Heart right ventricle (tissue), 16 donors: Measurements from ENCODE around the gene ELANE. TPM values are rescaled to one million over a fixed set of nuclear protein-coding genes. Genes with fewer than 3 reads are reported as not detected.
A peak's percentile ranks its signal among the peaks of the same experiment; 100 is the strongest.
"Not testable (repeated sequence)": the region's sequence is repeated elsewhere in the genome, so short reads cannot be mapped to it uniquely, and the experiment has no call there.

ENCODE experiments used
- ATAC-seq, 8 donors: fragments of 200-7000 bp; cut with Tn5 transposase; one replicate each; pipeline ENCODE4 v1.9.1; 2020; ENCODE audit warnings: mild to moderate bottlenecking in 8 of 8, moderate library complexity in 8 of 8, moderate number of reproducible peaks in 1 of 8
- DNase-seq, 2 donors: peaks; one replicate each; pipeline ENCODE4 v3.0.0-alpha.2; 2020
- H3K27ac ChIP-seq, 10 donors: fragments of 200-600 bp; sonication (generic) in 2 of 10; one replicate each; pipeline versions ENCODE4 v1.5.0 to v1.8.0; 2020 to 2022; ENCODE audit warnings: mild to moderate bottlenecking in 3 of 10
- H3K27me3 ChIP-seq, 7 donors: fragments of 200-600 bp; one replicate each; pipeline ENCODE4 v1.8.0; 2021 to 2022; ENCODE audit warnings: mild to moderate bottlenecking in 2 of 7
- H3K36me3 ChIP-seq, 9 donors: fragments of 200-600 bp; sonication (generic) in 1 of 9; one replicate each; pipeline versions ENCODE4 v1.5.0 to v1.8.0; 2020 to 2022; ENCODE audit warnings: mild to moderate bottlenecking in 2 of 9
- H3K4me1 ChIP-seq, 9 donors: fragments of 200-600 bp; sonication (generic) in 1 of 9; one replicate each; pipeline versions ENCODE4 v1.5.0 to v1.8.0; 2020 to 2022; ENCODE audit warnings: mild to moderate bottlenecking in 4 of 9
- H3K4me3 ChIP-seq, 10 donors: fragments of 200-600 bp; sonication (generic) in 2 of 10; one replicate each; pipeline versions ENCODE4 v1.5.0 to v1.8.0; 2020 to 2022; ENCODE audit warnings: mild to moderate bottlenecking in 7 of 10, moderate library complexity in 2 of 10
- H3K9me3 ChIP-seq, 11 donors: fragments of 200-600 bp in 10 of 11; sonication (generic) in 2 of 11; one replicate each; pipeline versions ENCODE4 v1.5.0 to v1.8.0; 2013 to 2022; ENCODE audit warnings: mild to moderate bottlenecking in 2 of 11, control low read depth in 1 of 11, moderate library complexity in 1 of 11
- WGBS, 2 donors: extraction: QIAGEN DNeasy Blood & Tissue Kit; methylation state at CpG; one replicate each; pipeline ENCODE4 v1.1.7; 2013; ENCODE audit warnings: inconsistent platforms in 1 of 2; 5-methylcytosine and 5-hydroxymethylcytosine counted together
- intact Hi-C, 10 donors: fragments of 100-400 bp; cut with DNase I; formaldehyde crosslinking; loops; one replicate each; pipeline versions ENCODE4 v1.11.1 to v1.14.2; 2022
- polyA plus RNA-seq, 2 donors: library from polyadenylated mRNA; stranded (reverse); fragments of 200-250 nt; gene quantifications; one replicate each; pipeline ENCODE4 v1.2.3, GENCODE V29; 2013
- total RNA-seq, 10 donors: library from RNA; stranded (reverse); fragmentation: NEBNext Ultra II Directional in 3 of 10; extraction: Animal tissue kit (Norgen Biotek cat#: 25700) in 3 of 10; gene quantifications; one replicate each; pipeline versions ENCODE4 v1.2.1 to v1.2.4, GENCODE V29; 2021 to 2023
- TF ChIP-seq, protein P1 (sequence below), 9 donors: fragments of 200-600 bp; sonication (generic) in 2 of 9; IDR thresholded peaks; one replicate each; pipeline versions ENCODE4 v1.5.0 to v1.8.0; 2021 to 2022; ENCODE audit warnings: antibody characterized with exemption in 9 of 9, mild to moderate bottlenecking in 5 of 9, moderate library complexity in 1 of 9
- donor health status: Arrhythmogenic right ventricular cardiomyopathy.
- donor health status: ischemic (EF 13 %, LVEDD 7.1; RV severe dilation, severe dysfunction).
- donor health status: healthy with polysubstance abuse.
- donor health status: DM: no; HTN: yes; CAD: no.
- donor health status: DM: no; HTN: no; CAD: no.
- donor health status: ischemic (EF 25% LVEDD 6.9; RV normal size, moderate dysfunction).
- donor health status: ischemic (EF 25% LVEDD 5.7; RV mildly dilated, moderate dysfunction).
- donor health status: healthy.
- donor health status: DM: yes; HTN: yes; CAD: no.
- donor health status: Ischemic cardiomyopathy.
- donor health status: ischemic (EF 35%, LVEDD 5.7; RV mildly dilated, moderate dysfunction).
- donor health status: nonischemic (EF 11% LVEDD 7.7; RV severe dilation, severe dysfunction).
- donor health status: DM: yes; HTN: yes; CAD: no.
- donor health status: PGD.
- donor health status: ischemic (EF 29% LVEDD 5.4; RV normal size, mild dysfunction).
- donor health status: nonischemic (EF 23%, LVEDD 6.1; RV moderate dilation, normal function).

Gene ELANE
- total and polyA plus RNA-seq, 12 donors = 0.26 to 5.4 (median 1.0) TPM; not detected in 3

DNA sequence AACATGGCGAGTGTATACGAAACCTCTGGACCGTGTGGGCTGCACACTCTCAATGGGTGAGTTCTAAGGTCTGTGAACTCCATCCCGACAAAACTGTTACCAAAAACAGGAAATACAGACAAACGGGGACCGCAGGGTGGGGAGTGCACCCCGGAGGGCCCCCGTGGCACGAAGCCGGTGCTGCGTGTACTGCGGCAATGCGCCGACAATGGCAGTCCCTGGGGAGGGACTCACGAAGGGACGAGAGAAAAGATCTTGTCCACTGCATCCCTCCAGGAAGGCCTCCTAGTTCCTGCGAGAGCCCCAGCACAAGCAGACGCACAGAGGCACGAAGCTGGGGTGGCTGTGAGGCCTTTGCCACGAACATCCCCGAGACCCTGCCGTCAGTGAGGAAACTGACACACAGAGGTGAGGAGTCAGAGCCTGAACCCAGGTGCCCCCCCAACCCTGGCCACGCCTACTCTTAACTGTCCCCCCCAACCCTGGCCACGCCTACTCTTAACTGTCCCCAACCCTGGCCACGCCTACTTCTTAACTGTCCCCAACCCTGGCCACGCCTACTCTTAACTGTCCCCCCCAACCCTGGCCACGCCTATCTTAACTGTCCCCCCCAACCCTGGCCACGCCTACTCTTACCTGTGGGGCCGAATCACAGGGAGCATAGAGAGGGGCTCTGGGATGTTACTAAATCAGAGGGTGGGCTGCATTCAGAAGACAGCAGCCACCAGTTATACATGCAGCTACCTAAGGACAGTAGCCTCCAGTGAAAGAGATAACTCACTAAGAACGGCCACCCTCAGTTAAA, 36.7 kb downstream of the ELANE start:
- WGBS, 2 donors = 92 to 94% methylated on average over 30 of the region's 30 CpGs
- ATAC-seq (no peak), DNase-seq (no peak)
- Histone ChIP-seq H3K4me1 (peaks cover 0 to 16% (median 7%) of the 10 kb centered on the region in 9 donors), H3K4me3 (no peak overlapping the region), H3K36me3 (peaks cover 0 to 72% (median 25%) of the 10 kb centered on the region in 9 donors), H3K27me3 (no peaks in the 10 kb centered on the region), H3K9me3 (no peaks in the 10 kb centered on the region), H3K27ac (no peak overlapping the region)
- TF ChIP-seq, protein P1, sequence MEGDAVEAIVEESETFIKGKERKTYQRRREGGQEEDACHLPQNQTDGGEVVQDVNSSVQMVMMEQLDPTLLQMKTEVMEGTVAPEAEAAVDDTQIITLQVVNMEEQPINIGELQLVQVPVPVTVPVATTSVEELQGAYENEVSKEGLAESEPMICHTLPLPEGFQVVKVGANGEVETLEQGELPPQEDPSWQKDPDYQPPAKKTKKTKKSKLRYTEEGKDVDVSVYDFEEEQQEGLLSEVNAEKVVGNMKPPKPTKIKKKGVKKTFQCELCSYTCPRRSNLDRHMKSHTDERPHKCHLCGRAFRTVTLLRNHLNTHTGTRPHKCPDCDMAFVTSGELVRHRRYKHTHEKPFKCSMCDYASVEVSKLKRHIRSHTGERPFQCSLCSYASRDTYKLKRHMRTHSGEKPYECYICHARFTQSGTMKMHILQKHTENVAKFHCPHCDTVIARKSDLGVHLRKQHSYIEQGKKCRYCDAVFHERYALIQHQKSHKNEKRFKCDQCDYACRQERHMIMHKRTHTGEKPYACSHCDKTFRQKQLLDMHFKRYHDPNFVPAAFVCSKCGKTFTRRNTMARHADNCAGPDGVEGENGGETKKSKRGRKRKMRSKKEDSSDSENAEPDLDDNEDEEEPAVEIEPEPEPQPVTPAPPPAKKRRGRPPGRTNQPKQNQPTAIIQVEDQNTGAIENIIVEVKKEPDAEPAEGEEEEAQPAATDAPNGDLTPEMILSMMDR (IDR thresholded peaks at IDR 0.05) = no peak
- intact Hi-C loops = no loop called here

DNA sequence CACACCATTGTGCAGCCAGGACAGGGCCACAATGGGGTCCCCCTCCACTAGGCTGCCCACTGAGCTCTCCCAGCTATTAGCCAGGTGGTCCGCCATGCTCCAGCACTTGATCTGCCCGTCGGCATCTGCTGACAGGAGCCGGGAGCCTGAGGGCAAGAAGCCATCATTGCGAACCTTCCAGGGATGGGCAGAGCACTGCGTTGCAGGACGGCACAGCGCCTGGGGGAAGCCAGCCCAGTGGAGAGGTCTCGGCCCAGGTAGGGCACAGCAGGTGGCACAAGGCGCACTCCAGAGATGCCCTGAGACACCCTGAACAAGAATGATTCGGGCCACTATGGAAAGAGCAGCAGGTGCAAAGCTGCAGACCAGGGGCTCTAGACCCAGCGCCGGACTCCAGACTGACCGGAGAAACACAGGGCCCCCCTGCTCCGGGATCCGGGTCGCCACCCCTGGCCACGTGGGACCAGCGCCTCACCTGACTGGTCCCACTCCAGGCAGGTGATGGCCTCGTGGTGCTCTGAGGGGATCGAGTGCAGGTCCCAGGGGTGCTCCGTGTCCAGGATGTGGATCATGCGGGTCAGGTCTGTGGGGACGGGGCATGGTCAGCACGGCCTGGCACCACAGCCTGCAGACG, 37.7 kb downstream of the ELANE start:
- intact Hi-C loops = no loop called here
- Histone ChIP-seq H3K4me1 (peaks cover 0 to 19% (median 9%) of the 10 kb centered on the region in 9 donors), H3K27me3 (no peaks in the 10 kb centered on the region), H3K4me3 (no peak overlapping the region), H3K9me3 (no peaks in the 10 kb centered on the region), H3K27ac (no peak overlapping the region), H3K36me3 (peaks cover 0 to 62% (median 21%) of the 10 kb centered on the region in 9 donors)
- no peak for DNase-seq
- WGBS, 2 donors = 91 to 94% methylated on average over 26 of the region's 26 CpGs
- no peak for ATAC-seq
- TF ChIP-seq, protein P1 (IDR thresholded peaks at IDR 0.05) = no peak

DNA sequence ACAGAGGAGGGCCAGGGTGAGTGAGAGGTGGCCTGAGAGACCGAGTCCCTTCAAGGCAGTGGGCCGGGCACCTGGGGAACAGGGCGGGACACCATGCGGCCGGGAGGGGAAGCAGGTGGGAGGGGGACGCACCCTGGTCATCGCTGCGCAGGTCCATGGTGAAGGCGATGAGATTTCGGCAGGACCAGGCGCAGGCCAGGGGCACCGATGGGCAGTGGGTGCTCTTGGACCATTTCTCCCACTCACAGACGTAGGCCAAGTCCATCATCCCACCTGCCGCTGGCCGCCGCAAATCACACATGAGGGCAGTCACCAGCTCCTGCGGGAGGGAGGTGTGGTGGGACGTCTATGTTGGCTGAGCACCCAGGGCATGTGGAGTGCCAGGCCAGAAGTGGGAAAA, 38.7 kb downstream of the ELANE start:
- 88 to 89% methylated on average over 18 of the region's 18 CpGs for WGBS, 2 donors
- ATAC-seq (no peak), DNase-seq (no peak)
- TF ChIP-seq, protein P1 (IDR thresholded peaks at IDR 0.05) = no peak
- Histone ChIP-seq H3K4me3 (no peak overlapping the region), H3K9me3 (no peaks in the 10 kb centered on the region), H3K36me3 (peaks cover 0 to 52% (median 12%) of the 10 kb centered on the region in 9 donors), H3K4me1 (peaks cover 0 to 19% (median 9%) of the 10 kb centered on the region in 9 donors), H3K27ac (no peak overlapping the region), H3K27me3 (no peaks in the 10 kb centered on the region)
- intact Hi-C loops = no loop called here

DNA sequence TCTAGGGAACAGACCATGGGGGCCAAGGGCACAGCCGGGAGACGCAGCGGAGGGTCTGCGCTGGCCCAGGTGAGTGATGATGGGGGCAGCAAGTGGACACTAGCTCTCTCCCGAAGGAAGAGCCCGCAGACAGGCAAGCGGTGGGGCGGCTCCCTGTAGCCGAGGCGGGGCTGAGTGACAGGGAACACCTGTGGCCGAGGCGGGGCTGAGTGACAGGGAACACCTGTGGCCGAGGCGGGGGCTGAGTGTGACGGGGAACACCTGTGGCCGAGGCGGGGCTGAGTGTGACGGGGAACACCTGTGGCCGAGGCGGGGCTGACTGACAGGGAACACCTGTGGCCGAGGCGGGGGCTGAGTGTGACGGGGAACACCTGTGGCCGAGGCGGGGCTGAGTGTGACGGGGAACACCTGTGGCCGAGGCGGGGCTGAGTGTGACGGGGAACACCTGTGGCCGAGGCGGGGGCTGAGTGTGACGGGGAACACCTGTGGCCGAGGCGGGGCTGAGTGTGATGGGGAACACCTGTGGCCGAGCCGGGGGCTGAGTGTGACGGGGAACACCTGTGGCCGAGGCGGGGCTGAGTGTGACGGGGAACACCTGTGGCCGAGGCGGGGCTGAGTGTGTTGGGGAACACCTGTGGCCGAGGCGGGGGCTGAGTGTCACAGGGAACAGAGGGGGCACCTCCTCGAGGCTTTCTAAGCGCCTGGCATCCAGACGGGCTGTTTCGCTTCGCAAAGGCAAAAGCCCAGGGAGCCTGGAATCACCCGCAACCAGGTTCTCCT, 39.5 kb downstream of the ELANE start:
- Histone ChIP-seq H3K27ac (peak overlapping the region in 5 of 10 donors; percentile 87 to 97 (median 97)), H3K4me1 (peaks cover 0 to 19% (median 9%) of the 10 kb centered on the region in 9 donors), H3K36me3 (peaks cover 0 to 47% (median 5%) of the 10 kb centered on the region in 9 donors), H3K4me3 (peak overlapping the region in 9 of 10 donors; percentile 67 to 92 (median 81))
- H3K27me3 ChIP-seq, DNase-seq, intact Hi-C loops, ATAC-seq, H3K9me3 ChIP-seq: not testable (repeated sequence)
- 70 to 73% methylated on average over 42 to 46 of the region's 50 CpGs for whole genome bisulfite sequencing, 2 donors
